NCI-H1092 (cell line): ENCODE results near the gene TRIP11.

Experiments
- DNase-seq: peaks from one replicate; lab custom pipeline; 2025; lab: John Stamatoyannopoulos, UW

Gene TRIP11

GRCh38 chr14:91918186-91918883, 121.5 kb downstream of the TRIP11 start:
- no peak for DNase-seq
